B cell (primary cell): ENCODE results near the gene SINHCAF. TPM values are rescaled to one million over a fixed set of nuclear protein-coding genes. Genes with fewer than 3 reads are reported as not detected.
A peak's percentile ranks its signal among the peaks of the same experiment; 100 is the strongest.

ENCODE experiments used
- ATAC-seq: fragments of 200-7000 bp; cut with Tn5 transposase; one replicate; pipeline ENCODE4 v1.10.0; 2021; ENCODE audit warnings: low read depth, mild to moderate bottlenecking, moderate number of reproducible peaks, moderate library complexity
- CTCF ChIA-PET: fragments of 350-600 bp; sonication (Branson Sonifier 250); formaldehyde crosslinking; loops from one replicate; lab custom pipeline; 2021; ENCODE audit warnings: antibody characterized with exemption, inconsistent platforms; lab: Charles Lee
- POLR2A ChIA-PET: fragments of 350-600 bp; sonication (Branson Sonifier 250); formaldehyde crosslinking; loops from one replicate; lab custom pipeline; 2021; ENCODE audit warnings: antibody characterized with exemption; lab: Charles Lee
- DNase-seq: peaks from one replicate; pipeline ENCODE4 v3.0.0; 2013
- H2AFZ ChIP-seq: 2 replicates; pipeline ENCODE4 v1.6.1; 2012; ENCODE audit warnings: mild to moderate bottlenecking, low read depth, low read length; ENCODE audit not compliant: insufficient read depth, poor library complexity, severe bottlenecking
- H3K27ac ChIP-seq, 2 donors: 1 replicate in 1 of 2; 2 replicates in 1 of 2; pipeline ENCODE4 v1.5.1; 2012 to 2013; ENCODE audit warnings: low read length in 2 of 2, mild to moderate bottlenecking in 2 of 2, moderate library complexity in 1 of 2
- H3K27me3 ChIP-seq, 4 experiments: fragments of 200-600 bp in 1 of 4; sonication (generic) in 1 of 4; replicated peaks in 1 of 4; 1 replicate in 2 of 4; 2 replicates in 2 of 4; pipeline versions ENCODE4 v1.6.1 to v1.7.0; 2013 to 2016; ENCODE audit warnings: low read length in 3 of 4, mild to moderate bottlenecking in 2 of 4, mixed read lengths in 1 of 4, moderate library complexity in 1 of 4; ENCODE audit not compliant: insufficient read depth in 4 of 4, control insufficient read depth in 3 of 4; ENCODE audit errors: control extremely low read depth in 1 of 4
- H3K36me3 ChIP-seq, 2 experiments: replicated peaks in 1 of 2; 1 replicate in 1 of 2; 2 replicates in 1 of 2; pipeline versions ENCODE4 v1.6.1 to v1.7.1; 2013; ENCODE audit warnings: low read length in 1 of 2; ENCODE audit not compliant: insufficient read depth in 2 of 2, control insufficient read depth in 1 of 2; ENCODE audit errors: control extremely low read depth in 1 of 2, extremely low read depth in 1 of 2
- H3K4me1 ChIP-seq, 2 donors: fragments of 200-600 bp in 1 of 2; sonication (generic) in 1 of 2; 1 replicate in 1 of 2; 2 replicates in 1 of 2; pipeline versions ENCODE4 v1.5.1 to v1.6.1; 2013 to 2017; ENCODE audit warnings: low read length in 2 of 2; ENCODE audit not compliant: control insufficient read depth in 2 of 2, insufficient read depth in 2 of 2
- H3K4me2 ChIP-seq: replicated peaks from 2 replicates; pipeline ENCODE3; 2012; ENCODE audit warnings: mild to moderate bottlenecking, low read depth, low read length; ENCODE audit not compliant: poor library complexity, severe bottlenecking
- H3K4me3 ChIP-seq, 5 experiments: fragments of 200-600 bp in 1 of 5; sonication (generic) in 1 of 5; 1 replicate in 3 of 5; 2 replicates in 2 of 5; pipeline versions ENCODE4 v1.5.1 to v1.7.0; 2011 to 2016; ENCODE audit warnings: low read length in 4 of 5, mild to moderate bottlenecking in 4 of 5, low read depth in 2 of 5, control low read depth in 1 of 5, moderate library complexity in 1 of 5; ENCODE audit not compliant: insufficient read depth in 1 of 5; ENCODE audit errors: control extremely low read depth in 1 of 5, extremely low read depth in 1 of 5
- H3K79me2 ChIP-seq: fragments of 200-600 bp; sonication (generic); one replicate; pipeline ENCODE4 v1.6.0; 2016; ENCODE audit warnings: low read length; ENCODE audit not compliant: control insufficient read depth, insufficient read depth
- H3K9ac ChIP-seq: fragments of 200-600 bp; sonication (generic); 2 replicates; pipeline ENCODE4 v1.6.1; 2017; ENCODE audit warnings: mild to moderate bottlenecking, low read length, moderate library complexity
- H3K9me3 ChIP-seq, 3 donors: one replicate each; pipeline versions ENCODE4 v1.6.1 to v1.7.1; 2013; ENCODE audit warnings: low read length in 2 of 3; ENCODE audit not compliant: control insufficient read depth in 2 of 3, insufficient read depth in 1 of 3; ENCODE audit errors: control extremely low read depth in 1 of 3
- H4K20me1 ChIP-seq: 2 replicates; pipeline ENCODE4 v1.6.0; 2012; ENCODE audit warnings: mild to moderate bottlenecking, low read length; ENCODE audit not compliant: insufficient read depth, control insufficient read depth, poor library complexity, severe bottlenecking
- H3K27ac Mint-ChIP-seq: one replicate; pipeline ENCODE4 v1.8.0; 2021; ENCODE audit warnings: mixed read lengths
- H3K27me3 Mint-ChIP-seq: one replicate; pipeline ENCODE4 v1.8.0; 2021; ENCODE audit warnings: mixed read lengths
- H3K4me1 Mint-ChIP-seq: one replicate; pipeline ENCODE4 v1.8.0; 2021; ENCODE audit warnings: mixed read lengths
- H3K4me3 Mint-ChIP-seq: one replicate; pipeline ENCODE4 v1.8.0; 2021; ENCODE audit warnings: mixed read lengths
- H3K9me3 Mint-ChIP-seq: one replicate; pipeline ENCODE4 v1.8.0; 2022; ENCODE audit warnings: mixed read lengths; ENCODE audit not compliant: insufficient read depth
- EZH2 ChIP-seq: IDR thresholded peaks from 2 replicates; pipeline ENCODE4 v1.6.1; 2012; ENCODE audit warnings: borderline replicate concordance, low read depth, mild to moderate bottlenecking, moderate library complexity, low read length; ENCODE audit not compliant: insufficient read depth, poor library complexity, severe bottlenecking
- WGBS: methylation state at CpG from one replicate; pipeline ENCODE4 v1.1.5; 2013; ENCODE audit warnings: missing lambda C conversion rate; ENCODE audit not compliant: insufficient coverage; 5-methylcytosine and 5-hydroxymethylcytosine counted together
- intact Hi-C: fragments of 100-400 bp; cut with micrococcal nuclease; formaldehyde crosslinking; loops from one replicate; pipeline ENCODE4 v1.10.0; 2022
- polyA plus RNA-seq: library from polyadenylated mRNA; depleted of rRNA; stranded (reverse); fragments of >200 nt; gene quantifications from 2 replicates; pipeline ENCODE4 v1.2.3, GENCODE V29; 2012
- total RNA-seq, 2 donors: library from RNA; stranded (reverse); fragments of 120-200 nt in 1 of 2; gene quantifications; 1 replicate in 1 of 2; 2 replicates in 1 of 2; pipeline versions ENCODE4 v1.2.3 to v1.2.4, GENCODE V29; 2013 to 2022
- TF ChIP-seq, protein P1 (sequence below): fragments of 200-600 bp; IDR thresholded peaks from one replicate; pipeline ENCODE4 v1.8.0; 2022; ENCODE audit warnings: antibody characterized with exemption, mild to moderate bottlenecking

SINHCAF gene
- total and polyA plus RNA-seq, 2 donors (not counting 1 experiment from before 2014, with no cell fraction given) = 43.5 to 129 TPM

DNA sequence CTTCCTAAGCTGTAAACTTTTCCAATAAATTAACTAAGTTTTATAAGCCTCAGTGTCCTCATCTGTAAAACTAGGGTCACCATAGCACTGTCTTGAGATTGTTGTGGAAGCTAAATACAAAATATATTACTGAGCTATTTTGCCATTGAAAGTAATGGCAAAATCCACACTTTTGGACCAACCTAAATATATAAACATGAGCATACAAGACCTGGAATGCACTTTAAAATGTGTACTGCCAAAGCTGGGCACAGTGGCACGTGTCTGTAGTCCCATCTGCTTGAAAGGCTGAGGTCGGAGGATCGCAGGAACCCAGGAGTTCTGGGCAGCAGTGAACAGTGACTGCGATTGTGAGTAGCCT is 29.8 kb upstream of the SINHCAF start:
- no peak overlapping the region for H3K4me3 Mint-ChIP-seq
- H3K4me3 ChIP-seq = no peak overlapping the region
- ChIA-PET POLR2A (interaction anchor here (0.6 kb wide), 1 partner anchor 637 kb away, joined by 4 read pairs; no protein-coding TSS in a partner anchor), CTCF (interaction anchor here (0.6 to 0.9 kb wide), 3 partner anchors 9 to 392 kb away, joined by 3 to 4 read pairs (median 3); no protein-coding TSS in a partner anchor)
- no peaks in the 10 kb centered on the region for H3K79me2 ChIP-seq
- intact Hi-C loops = no loop called here
- H3K9me3 ChIP-seq = no peaks in the 10 kb centered on the region
- no peaks in the 10 kb centered on the region for H3K9me3 Mint-ChIP-seq
- no peak overlapping the region for H2AFZ ChIP-seq
- TF ChIP-seq EZH2 = no peak
- TF ChIP-seq, protein P1, sequence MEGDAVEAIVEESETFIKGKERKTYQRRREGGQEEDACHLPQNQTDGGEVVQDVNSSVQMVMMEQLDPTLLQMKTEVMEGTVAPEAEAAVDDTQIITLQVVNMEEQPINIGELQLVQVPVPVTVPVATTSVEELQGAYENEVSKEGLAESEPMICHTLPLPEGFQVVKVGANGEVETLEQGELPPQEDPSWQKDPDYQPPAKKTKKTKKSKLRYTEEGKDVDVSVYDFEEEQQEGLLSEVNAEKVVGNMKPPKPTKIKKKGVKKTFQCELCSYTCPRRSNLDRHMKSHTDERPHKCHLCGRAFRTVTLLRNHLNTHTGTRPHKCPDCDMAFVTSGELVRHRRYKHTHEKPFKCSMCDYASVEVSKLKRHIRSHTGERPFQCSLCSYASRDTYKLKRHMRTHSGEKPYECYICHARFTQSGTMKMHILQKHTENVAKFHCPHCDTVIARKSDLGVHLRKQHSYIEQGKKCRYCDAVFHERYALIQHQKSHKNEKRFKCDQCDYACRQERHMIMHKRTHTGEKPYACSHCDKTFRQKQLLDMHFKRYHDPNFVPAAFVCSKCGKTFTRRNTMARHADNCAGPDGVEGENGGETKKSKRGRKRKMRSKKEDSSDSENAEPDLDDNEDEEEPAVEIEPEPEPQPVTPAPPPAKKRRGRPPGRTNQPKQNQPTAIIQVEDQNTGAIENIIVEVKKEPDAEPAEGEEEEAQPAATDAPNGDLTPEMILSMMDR = no peak
- H3K27ac Mint-ChIP-seq = no peak overlapping the region
- no peak overlapping the region for H3K4me2 ChIP-seq
- H3K4me1 ChIP-seq = peaks cover 3 to 11% of the 10 kb centered on the region in 2 donors
- DNase-seq (no peak), ATAC-seq (no peak)
- peaks cover 8% of the 10 kb centered on the region for H3K4me1 Mint-ChIP-seq
- H4K20me1 ChIP-seq = no peaks in the 10 kb centered on the region
- no peaks in the 10 kb centered on the region for H3K27me3 Mint-ChIP-seq
- H3K27me3 ChIP-seq = peaks cover 0 to 2% (median 0%) of the 10 kb centered on the region in 4 experiments
- no peaks in the 10 kb centered on the region for H3K36me3 ChIP-seq
- H3K27ac ChIP-seq = no peak overlapping the region
- WGBS = 100% methylated on average over 2 of the region's 4 CpGs
- H3K9ac ChIP-seq = no peak overlapping the region

DNA sequence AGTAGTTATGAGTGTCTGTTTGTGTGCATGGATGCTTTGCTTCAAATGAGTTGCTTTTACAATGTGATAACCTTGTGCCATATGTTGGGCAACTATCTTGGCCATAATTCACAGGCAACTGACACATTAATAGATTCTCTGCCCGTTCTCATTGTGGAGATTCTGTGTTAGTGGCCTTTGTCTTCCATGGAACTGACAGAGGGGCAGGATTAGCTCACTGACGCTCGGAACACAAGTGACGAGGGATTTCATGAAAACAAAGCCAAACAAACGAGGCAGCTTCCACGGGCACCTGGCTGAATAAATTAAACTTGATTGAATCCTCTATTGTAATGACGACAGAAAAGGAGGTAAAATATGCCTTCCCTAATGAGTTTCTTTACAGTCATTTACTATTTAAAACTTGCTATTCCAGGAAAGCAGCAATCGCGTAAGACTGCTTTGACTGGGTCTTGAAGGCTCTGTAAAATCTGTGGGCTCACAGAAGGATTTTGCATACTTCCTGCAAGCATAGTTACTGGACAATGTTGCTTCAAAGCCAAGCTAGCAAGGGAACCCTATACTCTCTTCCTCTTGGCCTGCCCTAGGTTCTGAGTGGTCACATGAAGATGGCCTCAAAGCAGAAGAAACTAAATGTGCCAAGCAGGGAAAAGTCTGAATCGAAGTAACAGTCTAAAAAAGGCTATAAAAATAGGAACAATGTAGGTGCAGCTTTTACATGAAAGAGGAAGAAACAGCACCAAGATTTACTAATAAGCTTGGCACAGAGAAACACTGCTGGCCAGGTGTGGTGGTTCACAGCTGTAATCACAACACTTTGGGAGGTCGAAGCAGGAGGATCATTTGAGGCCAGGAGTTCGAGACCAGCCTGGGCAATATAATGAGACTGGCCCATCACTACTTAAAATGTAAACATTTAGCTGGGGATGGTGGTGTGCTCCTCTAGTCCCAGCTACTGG is 28.1 kb upstream of the SINHCAF start:
- Histone ChIP-seq H3K27ac (no peak overlapping the region), H4K20me1 (no peaks in the 10 kb centered on the region), H3K9me3 (no peaks in the 10 kb centered on the region), H3K79me2 (no peaks in the 10 kb centered on the region), H3K27me3 (peaks cover 0 to 2% (median 0%) of the 10 kb centered on the region in 4 experiments), H3K4me3 (no peak overlapping the region), H3K36me3 (no peaks in the 10 kb centered on the region), H3K4me2 (no peak overlapping the region), H3K9ac (no peak overlapping the region), H3K4me1 (peaks cover 3 to 11% of the 10 kb centered on the region in 2 donors), H2AFZ (peak overlapping the region; percentile 39)
- peak; percentile 36 for ATAC-seq
- Mint-ChIP-seq H3K9me3 (no peaks in the 10 kb centered on the region), H3K27me3 (peaks cover 6% of the 10 kb centered on the region), H3K27ac (peak overlapping the region; percentile 84), H3K4me1 (peaks cover 8% of the 10 kb centered on the region), H3K4me3 (no peak overlapping the region)
- ChIA-PET CTCF (interaction anchor here (0.9 to 1.1 kb wide), 2 partner anchors 48 to 82 kb away, joined by 3 to 7 read pairs; no protein-coding TSS in a partner anchor), POLR2A (no interaction called here)
- intact Hi-C loops = no loop called here
- WGBS = 67% methylated on average over 9 of the region's 12 CpGs
- DNase-seq = peak; percentile 42
- TF ChIP-seq EZH2 = no peak
- TF ChIP-seq, protein P1 = no peak
